Karpas-422 (cell line): ENCODE results near the gene CTLA4. TPM values are rescaled to one million over a fixed set of nuclear protein-coding genes. Genes with fewer than 3 reads are reported as not detected.

Source experiments
- DNase-seq: peaks from one replicate; pipeline ENCODE4 v3.0.0-alpha.2; 2015
- H2AFZ ChIP-seq: fragments of 200-600 bp; sonication (generic); 2 replicates; pipeline ENCODE4 v1.6.1; 2014; ENCODE audit warnings: antibody characterized with exemption, low read length, mixed read lengths
- H3K27ac ChIP-seq: fragments of 200-600 bp; sonication (generic); 2 replicates; pipeline ENCODE4 v1.5.1; 2014; ENCODE audit warnings: mild to moderate bottlenecking, low read length, moderate library complexity
- H3K27me3 ChIP-seq: fragments of 200-600 bp; sonication (generic); 2 replicates; pipeline ENCODE4 v1.6.1; 2014; ENCODE audit warnings: low read length, mixed read lengths
- H3K36me3 ChIP-seq: fragments of 200-600 bp; sonication (generic); 2 replicates; pipeline ENCODE4 v1.6.1; 2014; ENCODE audit warnings: low read length, mixed read lengths; ENCODE audit not compliant: insufficient read depth
- H3K4me1 ChIP-seq: fragments of 200-600 bp; sonication (generic); 2 replicates; pipeline ENCODE4 v1.6.1; 2014; ENCODE audit warnings: mild to moderate bottlenecking, low read length, mixed read lengths
- H3K4me2 ChIP-seq: fragments of 200-600 bp; sonication (generic); 2 replicates; pipeline ENCODE4 v1.6.1; 2014; ENCODE audit warnings: low read length, low read depth, mild to moderate bottlenecking; ENCODE audit not compliant: poor library complexity, severe bottlenecking
- H3K4me3 ChIP-seq: fragments of 200-600 bp; sonication (generic); 2 replicates; pipeline ENCODE4 v1.5.1; 2014; ENCODE audit warnings: mild to moderate bottlenecking, antibody characterized with exemption, low read length, mixed read lengths
- H3K79me2 ChIP-seq: fragments of 200-600 bp; sonication (generic); 2 replicates; pipeline ENCODE4 v1.6.1; 2014; ENCODE audit warnings: mild to moderate bottlenecking, low read length, mixed read lengths
- H3K9ac ChIP-seq: fragments of 200-600 bp; sonication (generic); 2 replicates; pipeline ENCODE4 v1.6.0; 2014; ENCODE audit warnings: low read length
- H3K9me2 ChIP-seq: fragments of 200-600 bp; sonication (generic), shearing (Covaris generic); replicated peaks from 2 replicates; pipeline ENCODE4 v1.6.0; 2014; ENCODE audit warnings: mild to moderate bottlenecking, low read length, moderate library complexity; ENCODE audit not compliant: insufficient read depth
- H3K9me3 ChIP-seq: fragments of 300-700, 200-600 bp; sonication (generic); 2 replicates; pipeline ENCODE4 v1.6.1; 2014; ENCODE audit warnings: low read length, mixed read lengths
- H4K20me1 ChIP-seq: fragments of 200-600 bp; sonication (generic); 2 replicates; pipeline ENCODE4 v1.6.1; 2014; ENCODE audit warnings: mild to moderate bottlenecking, antibody characterized with exemption, low read length, low read depth; ENCODE audit not compliant: insufficient read depth
- total RNA-seq: library from RNA; depleted of rRNA; stranded (reverse); fragments of >200 nt; shearing (Covaris generic); gene quantifications from 2 replicates; pipeline ENCODE4 v1.2.3, GENCODE V29; 2014; ENCODE audit warnings: low replicate concordance

The CTLA4 gene
- total RNA-seq, 1 experiment from 2014 or later: not detected

DNA sequence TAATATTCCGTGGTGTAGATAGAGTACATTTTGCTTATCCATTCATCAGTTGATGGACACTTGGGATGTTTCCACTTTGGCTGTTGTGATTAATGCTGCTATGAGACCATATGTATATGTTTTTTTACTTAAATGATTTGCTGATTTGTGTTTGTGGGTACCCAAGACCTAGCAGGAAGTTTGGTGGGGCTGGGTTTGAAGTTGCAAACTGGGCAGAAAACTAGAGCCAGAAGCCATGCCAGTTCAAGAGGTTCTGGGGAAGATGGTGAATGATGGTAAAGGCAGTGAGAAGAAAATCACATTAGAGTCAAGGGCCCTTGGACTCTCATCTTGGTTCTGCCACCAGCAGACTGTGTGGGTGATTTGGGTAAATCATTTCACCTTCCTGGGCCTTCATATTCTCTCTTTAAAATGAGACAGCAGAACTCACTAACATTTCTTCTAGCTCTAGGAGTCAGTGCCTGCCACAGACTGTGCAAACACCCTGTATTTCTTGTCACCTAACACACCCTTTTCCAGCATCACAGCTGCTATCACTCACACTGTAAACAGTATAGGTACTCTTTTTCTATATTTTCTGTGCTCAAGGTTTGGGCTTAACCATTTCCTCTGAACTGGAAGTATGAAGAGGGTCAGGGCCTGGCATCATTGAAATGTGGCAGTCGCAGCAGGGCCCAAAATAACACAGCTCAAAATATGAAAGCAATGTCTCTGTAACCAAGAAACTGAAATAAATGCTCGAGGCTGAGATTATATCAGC, 8.4 kb upstream of the CTLA4 start:
- no peak for DNase-seq
- no peak overlapping the region for H3K4me3 ChIP-seq
- no peaks in the 10 kb centered on the region for H3K27me3 ChIP-seq
- H3K9me2 ChIP-seq: no peaks in the 10 kb centered on the region
- H3K79me2 ChIP-seq: no peaks in the 10 kb centered on the region
- no peak overlapping the region for H3K27ac ChIP-seq
- H3K36me3 ChIP-seq: no peaks in the 10 kb centered on the region
- no peak overlapping the region for H3K9ac ChIP-seq
- H3K4me2 ChIP-seq: no peak overlapping the region
- H3K4me1 ChIP-seq: peaks cover 8% of the 10 kb centered on the region
- no peak overlapping the region for H2AFZ ChIP-seq
- no peaks in the 10 kb centered on the region for H4K20me1 ChIP-seq
- H3K9me3 ChIP-seq: no peaks in the 10 kb centered on the region

DNA sequence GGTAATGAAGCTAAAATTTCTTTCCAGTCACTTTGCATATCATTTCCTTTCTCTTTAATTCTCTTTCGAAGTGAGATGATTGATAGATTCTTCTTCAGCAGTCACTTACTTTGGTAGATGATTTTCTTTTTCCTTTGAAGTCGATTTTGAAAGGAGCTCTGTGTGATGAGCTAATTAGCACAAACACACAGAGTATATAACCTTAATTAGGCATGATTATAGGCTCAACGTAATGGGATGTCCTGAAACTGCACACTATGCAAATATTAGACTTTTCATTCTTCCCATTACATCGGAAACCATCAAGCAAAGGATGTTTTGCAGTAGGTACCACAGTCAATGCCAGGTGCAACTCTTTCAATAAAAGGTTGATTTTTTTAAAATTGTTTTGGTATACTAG, 6.4 kb upstream of the CTLA4 start:
- H3K27me3 ChIP-seq: no peaks in the 10 kb centered on the region
- H3K36me3 ChIP-seq: no peaks in the 10 kb centered on the region
- H3K4me1 ChIP-seq: peaks cover 5% of the 10 kb centered on the region
- H4K20me1 ChIP-seq: no peaks in the 10 kb centered on the region
- no peaks in the 10 kb centered on the region for H3K9me2 ChIP-seq
- H2AFZ ChIP-seq: no peak overlapping the region
- DNase-seq: no peak
- H3K4me2 ChIP-seq: no peak overlapping the region
- no peaks in the 10 kb centered on the region for H3K9me3 ChIP-seq
- H3K79me2 ChIP-seq: no peaks in the 10 kb centered on the region
- no peak overlapping the region for H3K9ac ChIP-seq
- no peak overlapping the region for H3K4me3 ChIP-seq
- no peak overlapping the region for H3K27ac ChIP-seq

DNA sequence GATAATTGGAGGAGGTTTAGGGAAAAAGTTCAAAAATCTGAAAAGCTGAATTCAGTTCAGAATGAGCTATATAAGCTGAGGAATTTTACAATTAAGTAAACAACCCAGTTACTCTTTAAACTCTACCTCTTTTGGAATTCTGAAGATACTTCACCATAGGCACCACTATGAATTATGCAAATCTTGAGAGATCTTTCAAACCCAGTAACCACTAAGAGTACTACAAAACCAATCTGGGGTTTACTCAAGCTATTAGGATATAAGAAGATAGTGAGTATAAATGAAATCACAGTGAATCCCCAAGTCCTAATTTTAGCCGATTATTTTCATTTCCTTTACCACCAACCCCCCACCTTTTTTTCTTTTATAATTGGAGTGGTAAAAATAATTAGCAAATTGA, 6.0 kb upstream of the CTLA4 start:
- Histone ChIP-seq H3K27me3 (no peaks in the 10 kb centered on the region), H3K4me1 (peaks cover 5% of the 10 kb centered on the region), H3K36me3 (no peaks in the 10 kb centered on the region), H3K9me3 (no peaks in the 10 kb centered on the region), H4K20me1 (no peaks in the 10 kb centered on the region), H2AFZ (no peak overlapping the region), H3K4me3 (no peak overlapping the region), H3K4me2 (no peak overlapping the region), H3K79me2 (no peaks in the 10 kb centered on the region), H3K9me2 (no peaks in the 10 kb centered on the region), H3K27ac (no peak overlapping the region), H3K9ac (no peak overlapping the region)
- DNase-seq: no peak

DNA sequence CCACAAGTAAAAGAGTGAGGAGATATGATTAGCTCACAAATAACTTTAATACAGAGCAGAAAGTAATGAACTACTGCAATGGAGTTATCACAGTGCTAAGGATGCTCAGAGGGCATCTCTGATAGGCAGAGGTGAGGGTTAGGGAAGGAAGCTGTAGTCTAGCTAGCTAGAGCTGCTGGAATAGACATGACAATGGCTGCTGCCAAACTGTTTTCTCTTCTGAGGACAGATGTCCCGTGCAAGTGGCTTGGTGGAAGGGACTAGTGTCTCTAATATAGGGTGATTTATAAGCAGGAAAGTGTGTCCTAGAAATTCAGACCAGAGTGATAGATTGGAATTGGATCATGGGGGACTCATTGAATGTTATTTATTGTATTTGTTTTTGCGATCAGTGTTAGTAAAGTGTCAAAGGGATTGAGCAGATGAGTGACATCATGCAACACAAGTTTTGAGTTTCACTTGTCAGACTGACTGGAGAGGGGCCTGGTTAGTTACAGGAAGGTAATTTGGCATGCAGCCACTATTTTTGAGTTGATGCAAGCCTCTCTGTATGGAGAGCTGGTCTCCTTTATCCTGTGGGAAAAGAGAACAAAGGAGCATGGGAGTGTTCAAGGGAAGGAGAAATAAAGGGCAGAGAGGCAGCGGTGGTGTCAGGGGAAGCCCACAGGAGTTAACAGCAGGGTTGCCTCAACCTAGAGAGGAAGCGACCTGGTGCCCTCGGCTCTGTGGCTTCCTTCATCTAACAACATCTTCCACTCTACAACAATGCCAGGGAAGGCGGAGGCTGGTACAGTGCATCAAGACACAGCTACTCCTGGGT, 1.9 kb downstream of the CTLA4 start:
- no peak overlapping the region for H3K4me2 ChIP-seq
- H3K36me3 ChIP-seq: no peaks in the 10 kb centered on the region
- no peak overlapping the region for H3K4me3 ChIP-seq
- DNase-seq: no peak
- no peak overlapping the region for H3K9ac ChIP-seq
- no peaks in the 10 kb centered on the region for H3K9me3 ChIP-seq
- no peak overlapping the region for H2AFZ ChIP-seq
- no peaks in the 10 kb centered on the region for H3K4me1 ChIP-seq
- H3K79me2 ChIP-seq: no peaks in the 10 kb centered on the region
- H3K27ac ChIP-seq: no peak overlapping the region
- H3K27me3 ChIP-seq: no peaks in the 10 kb centered on the region
- H3K9me2 ChIP-seq: no peaks in the 10 kb centered on the region
- no peaks in the 10 kb centered on the region for H4K20me1 ChIP-seq

DNA sequence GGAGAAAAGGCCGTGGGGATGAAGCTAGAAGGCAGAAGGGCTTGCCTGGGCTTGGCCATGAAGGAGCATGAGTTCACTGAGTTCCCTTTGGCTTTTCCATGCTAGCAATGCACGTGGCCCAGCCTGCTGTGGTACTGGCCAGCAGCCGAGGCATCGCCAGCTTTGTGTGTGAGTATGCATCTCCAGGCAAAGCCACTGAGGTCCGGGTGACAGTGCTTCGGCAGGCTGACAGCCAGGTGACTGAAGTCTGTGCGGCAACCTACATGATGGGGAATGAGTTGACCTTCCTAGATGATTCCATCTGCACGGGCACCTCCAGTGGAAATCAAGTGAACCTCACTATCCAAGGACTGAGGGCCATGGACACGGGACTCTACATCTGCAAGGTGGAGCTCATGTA, 2.9 kb downstream of the CTLA4 start:
- no peaks in the 10 kb centered on the region for H3K27me3 ChIP-seq
- no peak overlapping the region for H2AFZ ChIP-seq
- DNase-seq: no peak
- no peak overlapping the region for H3K27ac ChIP-seq
- H3K36me3 ChIP-seq: no peaks in the 10 kb centered on the region
- no peak overlapping the region for H3K9ac ChIP-seq
- H3K4me2 ChIP-seq: no peak overlapping the region
- H3K9me2 ChIP-seq: no peaks in the 10 kb centered on the region
- no peak overlapping the region for H3K4me3 ChIP-seq
- no peaks in the 10 kb centered on the region for H3K4me1 ChIP-seq
- H3K9me3 ChIP-seq: no peaks in the 10 kb centered on the region
- no peaks in the 10 kb centered on the region for H3K79me2 ChIP-seq
- H4K20me1 ChIP-seq: no peaks in the 10 kb centered on the region

DNA sequence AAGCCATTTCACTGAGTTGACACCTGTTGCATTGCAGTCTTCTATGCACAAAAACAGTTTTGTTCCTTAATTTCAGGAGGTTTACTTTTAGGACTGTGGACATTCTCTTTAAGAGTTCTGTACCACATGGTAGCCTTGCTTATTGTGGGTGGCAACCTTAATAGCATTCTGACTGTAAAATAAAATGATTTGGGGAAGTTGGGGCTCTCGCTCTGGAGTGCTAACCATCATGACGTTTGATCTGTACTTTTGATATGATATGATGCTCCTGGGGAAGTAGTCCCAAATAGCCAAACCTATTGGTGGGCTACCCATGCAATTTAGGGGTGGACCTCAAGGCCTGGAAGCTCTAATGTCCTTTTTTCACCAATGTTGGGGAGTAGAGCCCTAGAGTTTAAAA, 3.4 kb downstream of the CTLA4 start:
- H2AFZ ChIP-seq: no peak overlapping the region
- no peak overlapping the region for H3K4me3 ChIP-seq
- H3K9ac ChIP-seq: no peak overlapping the region
- no peaks in the 10 kb centered on the region for H3K79me2 ChIP-seq
- no peaks in the 10 kb centered on the region for H3K27me3 ChIP-seq
- H3K4me1 ChIP-seq: no peaks in the 10 kb centered on the region
- H3K36me3 ChIP-seq: no peaks in the 10 kb centered on the region
- H3K9me2 ChIP-seq: no peaks in the 10 kb centered on the region
- no peak for DNase-seq
- no peaks in the 10 kb centered on the region for H4K20me1 ChIP-seq
- no peak overlapping the region for H3K27ac ChIP-seq
- H3K9me3 ChIP-seq: no peaks in the 10 kb centered on the region
- no peak overlapping the region for H3K4me2 ChIP-seq

DNA sequence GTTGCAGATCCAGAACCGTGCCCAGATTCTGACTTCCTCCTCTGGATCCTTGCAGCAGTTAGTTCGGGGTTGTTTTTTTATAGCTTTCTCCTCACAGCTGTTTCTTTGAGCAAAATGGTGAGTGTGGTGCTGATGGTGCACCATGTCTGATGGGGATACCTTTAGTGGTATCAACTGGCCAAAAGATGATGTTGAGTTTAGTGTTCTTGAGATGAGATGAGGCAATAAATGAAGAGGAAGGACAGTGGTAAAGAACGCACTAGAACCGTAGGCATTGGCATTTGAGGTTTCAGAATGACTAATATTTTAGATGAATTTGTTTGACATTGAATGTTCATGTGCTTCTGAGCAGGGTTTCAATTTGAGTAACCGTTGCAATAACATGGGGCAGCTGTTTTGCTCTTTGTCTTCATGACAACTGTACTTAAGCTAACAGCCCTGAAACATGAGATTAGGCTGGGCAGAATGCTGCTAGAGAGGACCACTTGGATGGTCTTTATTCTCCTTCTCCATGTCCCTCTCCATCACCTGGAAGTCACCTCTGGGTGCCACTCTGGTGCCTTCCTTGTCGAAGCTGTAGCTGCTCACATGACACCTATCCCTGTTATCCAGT, 3.9 kb downstream of the CTLA4 start:
- no peaks in the 10 kb centered on the region for H4K20me1 ChIP-seq
- no peaks in the 10 kb centered on the region for H3K4me1 ChIP-seq
- no peaks in the 10 kb centered on the region for H3K27me3 ChIP-seq
- H3K27ac ChIP-seq: no peak overlapping the region
- H3K9ac ChIP-seq: no peak overlapping the region
- no peaks in the 10 kb centered on the region for H3K79me2 ChIP-seq
- DNase-seq: no peak
- no peaks in the 10 kb centered on the region for H3K36me3 ChIP-seq
- H2AFZ ChIP-seq: no peak overlapping the region
- H3K9me2 ChIP-seq: no peaks in the 10 kb centered on the region
- no peak overlapping the region for H3K4me3 ChIP-seq
- H3K4me2 ChIP-seq: no peak overlapping the region
- no peaks in the 10 kb centered on the region for H3K9me3 ChIP-seq

DNA sequence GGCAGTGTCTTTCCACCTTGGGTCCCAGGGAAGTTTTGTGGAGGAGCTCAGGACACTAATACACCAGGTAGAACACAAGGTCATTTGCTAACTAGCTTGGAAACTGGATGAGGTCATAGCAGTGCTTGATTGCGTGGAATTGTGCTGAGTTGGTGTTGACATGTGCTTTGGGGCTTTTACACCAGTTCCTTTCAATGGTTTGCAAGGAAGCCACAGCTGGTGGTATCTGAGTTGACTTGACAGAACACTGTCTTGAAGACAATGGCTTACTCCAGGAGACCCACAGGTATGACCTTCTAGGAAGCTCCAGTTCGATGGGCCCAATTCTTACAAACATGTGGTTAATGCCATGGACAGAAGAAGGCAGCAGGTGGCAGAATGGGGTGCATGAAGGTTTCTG, 5.9 kb downstream of the CTLA4 start:
- H3K4me1 ChIP-seq: no peaks in the 10 kb centered on the region

More for the DNA sequence above, 5.9 kb downstream of the CTLA4 start:
- no peak overlapping the region for H2AFZ ChIP-seq
- no peak for DNase-seq
- no peak overlapping the region for H3K4me3 ChIP-seq
- no peaks in the 10 kb centered on the region for H3K36me3 ChIP-seq
- no peak overlapping the region for H3K9ac ChIP-seq
- no peaks in the 10 kb centered on the region for H3K79me2 ChIP-seq
- H3K27me3 ChIP-seq: no peaks in the 10 kb centered on the region
- H3K4me2 ChIP-seq: no peak overlapping the region
- no peaks in the 10 kb centered on the region for H3K9me3 ChIP-seq
- H3K27ac ChIP-seq: no peak overlapping the region
- H4K20me1 ChIP-seq: no peaks in the 10 kb centered on the region
- H3K9me2 ChIP-seq: no peaks in the 10 kb centered on the region
